ENCODE data around the gene RPL18A. TPM values are rescaled to one million over a fixed set of nuclear protein-coding genes. Genes with fewer than 3 reads are reported as not detected.

RPL18A gene
- total RNA-seq, 2 experiments from 2014 or later: 3,019 to 3,145 TPM

Small RNA genes lying within 50 kb of the gene (small RNA-seq; reads per million reads assigned to genes)
- not detected for gene SNORA68

Other genes with a start within 250 kb of the RPL18A start
- gene UNC13A, start 171.6 kb upstream of the RPL18A start, total RNA-seq (2014; rRNA removed; shearing (Covaris generic)): 0.80 and 0.92 TPM in 2 replicates
- gene UNC13A, start 171.6 kb upstream of the RPL18A start, total RNA-seq (2022): 0.72 and 0.76 TPM in 2 replicates
- gene MAP1S, start 140.4 kb upstream of the RPL18A start, total RNA-seq (2014; rRNA removed; shearing (Covaris generic)): 11.5 and 31.6 TPM in 2 replicates
- 53.1 and 61.1 TPM in 2 replicates for gene MAP1S, start 140.4 kb upstream of the RPL18A start, total RNA-seq (2022)
- 80.6 and 85.6 TPM in 2 replicates for gene FCHO1, start 108.4 kb upstream of the RPL18A start, total RNA-seq (2014; rRNA removed; shearing (Covaris generic))
- 107 and 115 TPM in 2 replicates for gene FCHO1, start 108.4 kb upstream of the RPL18A start, total RNA-seq (2022)
- gene B3GNT3, start 64.8 kb upstream of the RPL18A start, total RNA-seq (2014; rRNA removed; shearing (Covaris generic)): not detected in 2 replicates
- not detected in 2 replicates for gene B3GNT3, start 64.8 kb upstream of the RPL18A start, total RNA-seq (2022)
- gene INSL3, start 38.4 kb upstream of the RPL18A start, total RNA-seq (2014; rRNA removed; shearing (Covaris generic)): 0.25 TPM in 1 of 2 replicates, not detected in the other
- 0.38 TPM in 1 of 2 replicates, not detected in the other for gene INSL3, start 38.4 kb upstream of the RPL18A start, total RNA-seq (2022)
- gene JAK3, start 11.9 kb upstream of the RPL18A start, total RNA-seq (2014; rRNA removed; shearing (Covaris generic)): 9.4 and 14.0 TPM in 2 replicates
- 24.4 and 25.3 TPM in 2 replicates for gene JAK3, start 11.9 kb upstream of the RPL18A start, total RNA-seq (2022)
- gene SLC5A5, start 12.0 kb downstream of the RPL18A start, total RNA-seq (2014; rRNA removed; shearing (Covaris generic)): 0.03 TPM in 1 of 2 replicates, not detected in the other
- not detected in 2 replicates for gene SLC5A5, start 12.0 kb downstream of the RPL18A start, total RNA-seq (2022)
- gene CCDC124, start 73.1 kb downstream of the RPL18A start, total RNA-seq (2014; rRNA removed; shearing (Covaris generic)): 57.5 and 68.2 TPM in 2 replicates
- 86.8 and 106 TPM in 2 replicates for gene CCDC124, start 73.1 kb downstream of the RPL18A start, total RNA-seq (2022)
- 0.51 and 1.1 TPM in 2 replicates for gene KCNN1, start 107.2 kb downstream of the RPL18A start, total RNA-seq (2014; rRNA removed; shearing (Covaris generic))
- 0.57 and 0.61 TPM in 2 replicates for gene KCNN1, start 107.2 kb downstream of the RPL18A start, total RNA-seq (2022)
- gene ARRDC2, start 148.3 kb downstream of the RPL18A start, total RNA-seq (2014; rRNA removed; shearing (Covaris generic)): 27.3 and 30.7 TPM in 2 replicates
- 30.6 and 30.7 TPM in 2 replicates for gene ARRDC2, start 148.3 kb downstream of the RPL18A start, total RNA-seq (2022)
- gene IL12RB1, start 227.0 kb downstream of the RPL18A start, total RNA-seq (2014; rRNA removed; shearing (Covaris generic)): 6.0 and 7.7 TPM in 2 replicates
- gene IL12RB1, start 227.0 kb downstream of the RPL18A start, total RNA-seq (2022): 26.0 and 41.7 TPM in 2 replicates
- gene MAST3, start 237.9 kb downstream of the RPL18A start, total RNA-seq (2014; rRNA removed; shearing (Covaris generic)): 14.3 and 14.8 TPM in 2 replicates
- 31.0 and 31.4 TPM in 2 replicates for gene MAST3, start 237.9 kb downstream of the RPL18A start, total RNA-seq (2022)

Measured in OCI-LY7 (cell line).